Stimulated activated naive B cell treated with anti-CD40 and anti-IgM and Interleukin-4, amounts not matched to agents 10 μg/mL and 1 μg/mL and 100 μg/mL, for 72 hours (primary cell): ENCODE data around the gene PPP1R2.
"Not testable (repeated sequence)": the region's sequence is repeated elsewhere in the genome, so short reads cannot be mapped to it uniquely, and the experiment has no call there.

Experiments
- ATAC-seq, 2 donors: fragments of 150-1000 bp; cut with Tn5 transposase; replicated peaks; 2 replicates each; pipeline ENCODE4 v1.10.0; 2021; ENCODE audit warnings: moderate library complexity in 1 of 2
- DNase-seq: peaks from one replicate; pipeline ENCODE4 v3.0.0; 2021
- H3K27ac Mint-ChIP-seq: one replicate; pipeline ENCODE4 v1.8.0; 2022; ENCODE audit warnings: mild to moderate bottlenecking, mixed read lengths
- H3K27me3 Mint-ChIP-seq, 2 donors: one replicate each; pipeline ENCODE4 v1.8.0; 2022; ENCODE audit warnings: mixed read lengths in 2 of 2
- H3K36me3 Mint-ChIP-seq, 2 donors: one replicate each; pipeline ENCODE4 v1.8.0; 2022; ENCODE audit warnings: mixed read lengths in 2 of 2, mild to moderate bottlenecking in 1 of 2
- H3K4me1 Mint-ChIP-seq, 2 donors: one replicate each; pipeline ENCODE4 v1.8.0; 2022; ENCODE audit warnings: mixed read lengths in 2 of 2, mild to moderate bottlenecking in 1 of 2
- H3K4me3 Mint-ChIP-seq, 2 donors: one replicate each; pipeline ENCODE4 v1.8.0; 2022; ENCODE audit warnings: mild to moderate bottlenecking in 2 of 2, mixed read lengths in 2 of 2, moderate library complexity in 1 of 2
- H3K9me3 Mint-ChIP-seq, 2 donors: one replicate each; pipeline ENCODE4 v1.8.0; 2022; ENCODE audit warnings: mixed read lengths in 2 of 2, mild to moderate bottlenecking in 1 of 2

The PPP1R2 gene

DNA sequence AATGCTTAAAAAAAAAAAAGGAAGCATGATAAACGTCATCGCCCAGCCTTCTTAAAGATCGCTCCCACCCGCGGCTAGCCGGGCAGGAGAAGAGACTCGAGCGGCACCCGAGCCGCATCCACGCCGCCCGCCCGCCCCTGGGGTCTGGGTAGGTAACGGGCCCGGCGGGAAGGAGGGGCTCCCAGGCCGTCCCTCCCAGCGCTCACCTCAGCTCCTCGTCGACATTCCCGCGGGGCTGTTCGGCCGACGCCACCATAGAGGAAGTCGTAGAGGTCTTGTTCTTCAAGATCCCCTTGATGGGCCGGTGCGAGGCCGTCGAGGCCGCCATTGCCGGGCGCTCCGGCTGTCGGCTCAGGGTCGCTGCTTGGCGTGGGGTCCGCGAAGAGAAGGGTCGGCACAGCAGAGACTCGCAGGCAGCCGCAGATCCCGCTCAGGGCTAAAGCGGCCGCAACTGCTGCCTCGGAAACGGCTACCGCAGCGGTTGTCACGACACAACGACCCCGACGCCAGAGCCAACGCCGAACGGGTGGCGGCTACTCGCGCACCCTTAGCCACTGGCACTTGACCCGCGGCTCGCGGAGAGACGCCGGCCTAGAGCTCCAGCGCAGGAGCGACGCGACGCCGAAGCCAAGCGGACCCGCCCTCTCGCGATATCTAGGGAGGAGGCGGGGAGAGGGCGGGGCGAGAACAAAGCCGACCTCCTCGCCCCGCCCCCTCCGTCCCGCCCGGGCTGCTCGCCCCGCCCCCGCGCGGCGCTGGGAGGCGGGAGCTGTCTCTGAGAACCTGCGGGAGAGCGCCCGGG is at the start of gene PPP1R2:
PPP1R2 (minus strand) TSS at position 628 of the 802 bp plus-strand sequence; CDS start at position 328, 300 bp downstream.
- Mint-ChIP-seq H3K36me3 (peaks cover 18 to 31% of the 10 kb centered on the region in 2 donors), H3K9me3 (no peaks in the 10 kb centered on the region), H3K4me3 (peak within 1 kb of the TSS; percentile 80 to 90), H3K27ac (peak within 1 kb of the TSS; percentile 99), H3K4me1 (peaks cover 45 to 73% of the 10 kb centered on the region in 2 donors), H3K27me3 (no peaks in the 10 kb centered on the region)
- ATAC-seq, result peak; percentile 79 to 84
- DNase-seq, result peak; percentile 85

- Mint-ChIP-seq H3K4me1 (no peaks in the 10 kb centered on the region), H3K27ac (no peak overlapping the region), H3K36me3 (no peaks in the 10 kb centered on the region), H3K27me3 (no peaks in the 10 kb centered on the region), H3K9me3 (no peaks in the 10 kb centered on the region), H3K4me3 (no peak overlapping the region)
- DNase-seq (no peak), ATAC-seq (no peak)
These were observed 48.7 kb upstream of the PPP1R2 start for GRCh38 chr3:195591852-195592251.

DNA sequence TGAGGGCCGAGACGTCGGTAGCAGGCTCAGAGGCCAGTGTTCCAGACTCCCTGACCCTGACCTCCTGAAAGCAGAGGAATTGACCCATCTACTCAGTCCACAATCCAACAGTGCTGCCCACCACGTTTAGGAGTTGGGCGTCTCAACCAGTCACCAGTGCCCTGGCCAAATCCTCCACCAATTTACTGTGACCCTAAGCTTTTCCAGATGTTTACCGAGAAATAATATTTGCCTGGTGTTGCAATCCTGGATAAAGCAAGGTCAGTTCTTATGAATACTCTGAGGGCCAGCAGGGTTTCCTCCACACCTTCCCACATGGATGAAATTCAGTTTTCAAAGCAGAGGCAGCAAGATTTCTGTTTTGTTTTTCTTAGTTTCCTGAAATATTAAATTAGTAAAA is 48.1 kb upstream of the PPP1R2 start:
- Mint-ChIP-seq H3K9me3 (no peaks in the 10 kb centered on the region), H3K4me3 (no peak overlapping the region), H3K36me3 (no peaks in the 10 kb centered on the region), H3K4me1 (no peaks in the 10 kb centered on the region), H3K27ac (no peak overlapping the region), H3K27me3 (no peaks in the 10 kb centered on the region)
- DNase-seq (no peak), ATAC-seq (no peak)

DNA sequence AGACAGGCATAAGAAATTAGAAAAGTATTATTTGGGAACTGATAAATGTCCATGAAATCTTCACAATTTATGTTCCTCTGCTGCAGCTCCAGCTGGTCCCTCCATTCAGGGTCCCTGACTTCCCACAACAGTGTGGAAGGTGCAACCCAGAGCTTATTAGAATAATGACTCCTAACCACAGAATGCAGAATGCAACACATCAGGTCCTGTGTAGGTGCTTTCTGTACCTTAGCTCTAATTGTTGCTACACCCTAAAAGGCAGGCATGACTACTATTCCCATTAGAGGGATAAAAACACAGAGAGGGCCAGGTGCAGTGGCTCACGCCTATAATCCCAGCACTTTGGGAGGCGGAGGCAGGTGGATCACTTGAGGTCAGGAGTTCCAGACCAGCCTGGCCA is 47.3 kb upstream of the PPP1R2 start:
- H3K36me3 Mint-ChIP-seq, DNase-seq, H3K27ac Mint-ChIP-seq, H3K4me3 Mint-ChIP-seq, H3K27me3 Mint-ChIP-seq, H3K9me3 Mint-ChIP-seq, H3K4me1 Mint-ChIP-seq, ATAC-seq: not testable (repeated sequence)

DNA sequence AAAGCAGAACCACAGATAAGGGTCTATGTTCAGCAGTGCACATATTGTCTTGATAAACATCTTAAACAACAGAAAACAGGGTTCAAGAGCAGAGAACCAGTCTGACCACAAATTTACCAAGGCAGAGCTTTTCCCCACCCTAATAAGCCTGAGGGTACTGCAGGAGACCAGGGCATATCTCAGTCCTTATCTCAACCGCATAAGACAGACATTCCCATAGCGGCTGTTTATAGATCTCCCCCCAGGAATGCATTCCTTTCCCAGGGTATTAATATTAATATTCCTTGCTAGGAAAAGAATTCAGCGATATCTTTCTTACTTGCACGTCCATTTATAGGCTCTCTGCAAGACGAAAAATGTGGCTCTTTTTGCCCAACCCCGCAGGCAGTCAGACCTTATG is 46.7 kb upstream of the PPP1R2 start:
- H3K36me3 Mint-ChIP-seq, H3K4me1 Mint-ChIP-seq, H3K4me3 Mint-ChIP-seq, H3K27ac Mint-ChIP-seq, ATAC-seq, H3K9me3 Mint-ChIP-seq, DNase-seq, H3K27me3 Mint-ChIP-seq: not testable (repeated sequence)

DNA sequence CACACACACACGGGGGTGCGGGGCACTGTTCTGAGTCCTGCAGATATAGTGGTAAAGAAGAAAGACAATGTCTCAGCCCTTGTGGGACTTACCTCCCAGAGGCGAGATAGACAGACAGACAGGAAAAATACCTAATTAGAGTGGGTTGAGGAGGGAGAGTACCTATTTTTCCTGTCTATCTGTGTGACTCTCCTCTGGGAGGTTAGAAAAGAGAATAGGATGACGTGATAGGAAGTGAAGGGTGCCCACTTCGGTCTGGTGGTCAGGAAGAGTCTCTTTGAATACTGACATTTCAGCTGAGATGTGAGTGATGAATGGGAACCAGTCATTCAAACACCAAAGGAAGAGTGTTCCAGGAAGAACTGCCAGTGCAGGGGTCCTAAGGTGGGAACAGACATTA is 44.7 kb upstream of the PPP1R2 start:
- Mint-ChIP-seq H3K27me3 (no peaks in the 10 kb centered on the region), H3K4me3 (no peak overlapping the region), H3K4me1 (peaks cover 0 to 2% of the 10 kb centered on the region in 2 donors), H3K27ac (no peak overlapping the region), H3K36me3 (no peaks in the 10 kb centered on the region), H3K9me3 (no peaks in the 10 kb centered on the region)
- peak; percentile 63 to 88 for ATAC-seq
- DNase-seq, result no peak

GRCh38 chr3:195587406-195587805 is 44.3 kb upstream of the PPP1R2 start:
- Mint-ChIP-seq H3K27ac (no peak overlapping the region), H3K4me3 (no peak overlapping the region), H3K27me3 (no peaks in the 10 kb centered on the region), H3K4me1 (peaks cover 0 to 2% of the 10 kb centered on the region in 2 donors), H3K9me3 (no peaks in the 10 kb centered on the region), H3K36me3 (no peaks in the 10 kb centered on the region)
- ATAC-seq (no peak), DNase-seq (no peak)

GRCh38 chr3:195584543-195584870 is 41.4 kb upstream of the PPP1R2 start:
- no peaks in the 10 kb centered on the region for H3K9me3 Mint-ChIP-seq
- ATAC-seq (no peak), DNase-seq (no peak)
- peaks cover 0 to 2% of the 10 kb centered on the region in 2 donors for H3K4me1 Mint-ChIP-seq
- no peak overlapping the region for H3K4me3 Mint-ChIP-seq
- H3K27ac Mint-ChIP-seq, result no peak overlapping the region
- no peaks in the 10 kb centered on the region for H3K36me3 Mint-ChIP-seq
- no peaks in the 10 kb centered on the region for H3K27me3 Mint-ChIP-seq

DNA sequence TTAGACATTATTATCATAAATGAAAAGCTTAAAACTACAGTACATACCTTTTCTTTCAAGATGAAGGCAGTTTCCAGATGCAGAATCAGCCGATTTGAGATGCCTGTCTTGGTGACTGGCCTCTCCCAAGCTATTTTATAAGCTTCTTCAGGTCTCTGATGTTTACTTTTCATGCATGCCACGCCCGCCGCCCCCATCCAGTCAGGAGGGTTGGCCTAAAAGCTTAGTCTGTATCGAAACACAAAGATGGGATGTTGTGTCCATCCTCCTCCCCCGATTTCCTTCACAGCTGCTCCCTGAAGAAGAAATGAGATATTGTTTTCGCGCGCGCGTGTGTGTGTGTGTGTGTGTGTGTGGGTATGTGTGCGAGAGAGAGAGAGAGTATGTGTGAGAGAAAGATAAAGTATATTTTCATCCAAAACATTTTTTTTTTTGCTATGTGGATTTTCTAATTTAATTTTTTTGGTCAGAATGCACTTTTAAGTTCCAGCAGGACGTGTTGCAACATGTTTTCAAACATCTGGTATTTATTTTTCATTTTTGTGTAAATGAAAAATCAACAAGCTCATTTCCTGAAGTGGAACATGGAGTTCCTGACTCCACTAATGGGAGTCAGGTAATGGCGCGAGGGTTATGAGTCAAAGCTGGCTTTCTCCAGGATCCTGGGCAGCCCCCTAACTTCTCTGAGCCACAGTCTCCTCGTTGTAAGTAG is 40.9 kb upstream of the PPP1R2 start, which contains the start of gene APOD:
APOD (minus strand) TSS at position 110 of the 712 bp plus-strand sequence. CDS start 4,479 bp downstream, outside the sequence.
- H3K27ac Mint-ChIP-seq, result no peak within 1 kb of the TSS

DNA sequence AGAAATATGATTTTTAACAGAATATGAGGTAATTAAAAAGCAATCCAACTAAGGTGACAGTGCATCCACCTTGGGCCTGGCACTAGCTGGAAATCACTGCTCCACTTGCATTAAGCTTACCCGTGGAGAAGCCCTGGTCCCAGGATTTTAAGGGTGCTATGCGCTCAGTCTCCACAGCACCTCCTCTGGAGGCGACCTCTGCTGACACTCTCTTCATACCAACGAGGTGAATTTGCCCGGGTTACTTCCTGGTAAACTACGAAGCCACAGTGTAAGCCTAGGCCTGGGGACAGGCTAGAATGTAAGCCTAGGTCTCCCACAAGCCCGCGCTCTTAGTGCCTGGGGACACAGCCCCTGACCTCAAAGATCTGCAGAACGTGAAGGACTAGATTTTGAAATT is 39.8 kb upstream of the PPP1R2 start:
- no peak for ATAC-seq
- peaks cover 9 to 11% of the 10 kb centered on the region in 2 donors for H3K4me1 Mint-ChIP-seq
- H3K27me3 Mint-ChIP-seq, result no peaks in the 10 kb centered on the region
- H3K9me3 Mint-ChIP-seq, result no peaks in the 10 kb centered on the region
- no peak overlapping the region for H3K4me3 Mint-ChIP-seq
- DNase-seq, result no peak
- H3K36me3 Mint-ChIP-seq, result no peaks in the 10 kb centered on the region
- no peak overlapping the region for H3K27ac Mint-ChIP-seq

More for the DNA sequence above, 40.9 kb upstream of the PPP1R2 start, which contains the start of gene APOD:
- H3K4me1 Mint-ChIP-seq, result peaks cover under 1 to 3% of the 10 kb centered on the region in 2 donors
- H3K4me3 Mint-ChIP-seq, result no peak within 1 kb of the TSS
- H3K27me3 Mint-ChIP-seq, result no peaks in the 10 kb centered on the region
- H3K9me3 Mint-ChIP-seq, result no peaks in the 10 kb centered on the region
- no peaks in the 10 kb centered on the region for H3K36me3 Mint-ChIP-seq
- no peak for ATAC-seq
- DNase-seq, result no peak

- Mint-ChIP-seq H3K27me3 (no peaks in the 10 kb centered on the region), H3K9me3 (no peaks in the 10 kb centered on the region), H3K36me3 (no peaks in the 10 kb centered on the region), H3K27ac (no peak overlapping the region), H3K4me3 (no peak overlapping the region), H3K4me1 (peaks cover 9 to 11% of the 10 kb centered on the region in 2 donors)
- no peak for DNase-seq
- no peak for ATAC-seq
These were observed 37.8 kb upstream of the PPP1R2 start for GRCh38 chr3:195580744-195581443.

DNA sequence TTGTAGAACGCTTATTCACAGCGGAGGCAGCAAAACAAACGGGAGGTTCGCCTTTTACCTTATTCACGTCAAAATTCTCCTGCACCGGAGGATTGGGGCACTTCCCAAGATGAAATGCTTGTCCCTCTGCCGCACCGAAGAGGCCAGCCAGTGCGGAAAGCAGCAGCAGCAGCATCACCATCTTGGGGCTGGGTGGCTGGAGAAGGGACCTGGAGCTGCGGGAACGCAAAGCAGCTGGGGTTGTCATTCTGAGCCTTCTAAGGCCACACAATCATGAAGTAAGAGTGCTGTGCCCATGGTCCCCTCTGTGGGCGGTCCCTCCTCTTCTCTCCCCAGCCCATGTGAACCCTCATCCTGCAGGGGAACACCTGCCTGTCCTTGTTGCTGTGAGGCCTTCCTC is 36.2 kb upstream of the PPP1R2 start:
- H3K4me3 Mint-ChIP-seq, result no peak overlapping the region
- H3K4me1 Mint-ChIP-seq, result peaks cover 9 to 11% of the 10 kb centered on the region in 2 donors
- DNase-seq, result no peak
- ATAC-seq, result no peak
- H3K36me3 Mint-ChIP-seq, result no peaks in the 10 kb centered on the region
- H3K27ac Mint-ChIP-seq, result no peak overlapping the region
- no peaks in the 10 kb centered on the region for H3K27me3 Mint-ChIP-seq
- H3K9me3 Mint-ChIP-seq, result no peaks in the 10 kb centered on the region

DNA sequence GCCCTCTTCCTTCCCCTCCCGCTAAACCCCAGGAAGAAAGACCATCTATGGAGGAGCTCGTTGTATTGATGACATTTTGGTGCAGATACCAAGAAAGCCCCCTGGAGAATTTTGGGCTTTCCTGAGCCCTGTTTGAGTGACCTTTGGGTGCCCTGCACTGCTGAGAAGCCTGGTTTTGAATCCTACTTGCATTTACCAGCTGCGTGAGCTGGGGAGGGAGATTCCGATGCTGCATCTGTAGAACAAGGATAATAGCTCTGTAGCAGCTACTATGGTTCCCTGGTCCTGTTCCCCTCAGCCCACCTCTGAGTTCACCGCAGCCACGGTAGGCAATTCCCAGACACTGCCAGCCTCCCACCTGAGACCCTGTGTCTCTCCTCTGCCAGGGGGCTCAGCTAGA is 35.4 kb upstream of the PPP1R2 start:
- no peaks in the 10 kb centered on the region for H3K27me3 Mint-ChIP-seq
- H3K4me1 Mint-ChIP-seq, result peaks cover 9% of the 10 kb centered on the region in 2 donors
- ATAC-seq (peak in 1 of 2 donors; percentile 29), DNase-seq (no peak)
- no peak overlapping the region for H3K4me3 Mint-ChIP-seq
- H3K9me3 Mint-ChIP-seq, result no peaks in the 10 kb centered on the region
- no peaks in the 10 kb centered on the region for H3K36me3 Mint-ChIP-seq
- no peak overlapping the region for H3K27ac Mint-ChIP-seq

DNA sequence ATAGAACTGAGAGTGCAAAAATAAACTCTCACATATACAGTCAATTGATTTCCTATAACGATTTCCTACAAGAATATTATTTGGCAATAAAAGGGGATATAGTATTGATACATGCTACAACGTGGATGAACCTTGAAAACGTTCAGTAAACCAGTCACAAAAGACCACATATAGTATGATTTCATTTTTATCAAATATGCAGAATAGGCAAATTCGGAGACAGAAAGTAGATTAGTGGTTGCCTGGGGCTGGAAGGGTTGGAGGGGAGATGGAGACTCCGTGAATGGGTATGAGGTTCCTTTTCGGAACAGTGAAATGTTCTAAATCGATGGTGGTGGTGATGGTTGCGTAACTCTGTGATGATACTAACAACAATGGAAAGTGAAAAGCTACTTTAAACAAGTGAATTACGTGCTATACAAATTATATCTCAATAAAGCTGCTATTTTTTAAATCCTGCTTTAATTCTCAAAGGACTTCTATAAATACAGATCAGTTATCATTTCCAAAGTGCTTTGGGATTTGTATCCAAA is 34.6 kb upstream of the PPP1R2 start:
- DNase-seq (no peak), ATAC-seq (no peak)
- Mint-ChIP-seq H3K36me3 (no peaks in the 10 kb centered on the region), H3K27ac (no peak overlapping the region), H3K4me1 (peaks cover 9% of the 10 kb centered on the region in 2 donors), H3K27me3 (no peaks in the 10 kb centered on the region), H3K9me3 (no peaks in the 10 kb centered on the region), H3K4me3 (no peak overlapping the region)
